GM12875 (cell line): ENCODE results near the gene ZMYM2.
"Not testable (repeated sequence)": the region's sequence is repeated elsewhere in the genome, so short reads cannot be mapped to it uniquely, and the experiment has no call there.

Source experiments
- H3K4me3 ChIP-seq: one replicate; pipeline ENCODE4 v1.5.1; 2011; ENCODE audit warnings: low read depth, low read length, control low read depth
- CTCF ChIP-seq: IDR thresholded peaks from 2 replicates; pipeline ENCODE4 v1.5.1; 2011; ENCODE audit warnings: low read depth, mild to moderate bottlenecking, control low read depth, inconsistent platforms, low read length, moderate library complexity, borderline replicate concordance; ENCODE audit not compliant: insufficient read depth

Gene ZMYM2

DNA sequence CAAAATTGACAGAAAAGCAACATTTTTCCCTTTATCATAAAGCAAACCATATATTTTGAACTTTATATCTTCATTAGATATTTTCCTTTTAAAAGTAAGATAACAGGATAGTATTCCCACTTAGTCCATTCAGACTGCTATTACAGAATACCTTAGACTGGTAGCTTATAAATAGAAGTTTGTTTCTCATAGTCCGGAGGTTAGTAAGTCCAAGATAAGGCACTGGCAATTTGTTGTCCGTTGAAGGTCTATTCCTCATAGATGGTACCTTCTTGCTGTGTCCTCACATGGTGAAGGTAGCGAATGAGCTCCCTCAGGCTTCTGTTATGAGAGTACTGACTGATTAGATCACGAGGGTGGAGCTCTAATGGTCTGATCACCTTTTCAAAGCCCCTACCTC, 70.4 kb downstream of the ZMYM2 start:
- no peak for TF ChIP-seq CTCF
- H3K4me3 ChIP-seq: no peak overlapping the region

- no peak for TF ChIP-seq CTCF
Measured at GRCh38 chr13:20033486-20033885, 75.0 kb downstream of the ZMYM2 start.

GRCh38 chr13:20035130-20035529, 76.6 kb downstream of the ZMYM2 start:
- no peak overlapping the region for H3K4me3 ChIP-seq
- TF ChIP-seq CTCF: no peak

More at GRCh38 chr13:20033486-20033885, 75.0 kb downstream of the ZMYM2 start:
- no peak overlapping the region for H3K4me3 ChIP-seq

GRCh38 chr13:20037908-20038307, 79.4 kb downstream of the ZMYM2 start:
- no peak overlapping the region for H3K4me3 ChIP-seq
- no peak for TF ChIP-seq CTCF

GRCh38 chr13:20042603-20043002, 84.1 kb downstream of the ZMYM2 start:
- H3K4me3 ChIP-seq: not testable (repeated sequence)

GRCh38 chr13:20043207-20043925, 84.8 kb downstream of the ZMYM2 start:
- H3K4me3 ChIP-seq: no peak overlapping the region
- TF ChIP-seq CTCF: no peak

- no peak for TF ChIP-seq CTCF
- no peak overlapping the region for H3K4me3 ChIP-seq
Measured at GRCh38 chr13:20044086-20044485, 85.6 kb downstream of the ZMYM2 start.

DNA sequence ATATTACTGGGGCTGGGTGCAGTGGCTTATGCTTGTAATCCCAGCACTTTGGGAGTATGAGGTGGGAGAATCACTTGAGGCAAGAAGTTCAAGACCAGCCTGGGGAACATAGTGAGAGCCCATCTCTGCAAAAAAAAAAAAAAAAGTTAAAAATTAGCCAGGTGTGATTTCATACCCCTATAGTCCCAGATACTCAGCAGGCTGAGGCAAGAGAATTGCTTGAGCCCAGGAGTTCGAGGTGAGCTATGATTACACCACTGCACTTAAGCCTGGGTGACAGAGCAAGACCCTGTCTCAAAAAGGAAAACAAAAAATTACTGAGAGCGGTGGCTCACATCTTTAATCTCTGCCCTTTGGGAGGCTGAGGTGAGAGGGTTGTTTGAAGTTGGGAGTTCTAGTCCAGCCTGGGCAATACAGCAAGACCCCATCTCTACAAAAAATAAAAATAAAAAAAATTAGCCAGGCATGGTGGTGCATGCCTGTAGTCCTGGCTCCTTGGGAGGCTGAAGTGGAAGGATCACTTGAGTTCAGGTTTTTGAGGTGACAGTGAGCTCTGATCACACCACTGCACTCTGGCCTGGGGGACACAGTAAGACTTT, 87.5 kb downstream of the ZMYM2 start:
- no peak for TF ChIP-seq CTCF
- H3K4me3 ChIP-seq: no peak overlapping the region
